ENCODE data around the gene APOA1. TPM values are rescaled to one million over a fixed set of nuclear protein-coding genes. Genes with fewer than 3 reads are reported as not detected.
A peak's percentile ranks its signal among the peaks of the same experiment; 100 is the strongest.

APOA1 gene
- total and polyA plus RNA-seq, 2 donors (not counting 1 experiment from before 2014, with no cell fraction given): 0.46 TPM; not detected in 1

GRCh38 chr11:116788534-116788933, 48.9 kb downstream of the APOA1 start:
- Histone ChIP-seq H3K9ac (ENCODE audit: low read length) (peak overlapping the region; percentile 88), H3K27ac (ENCODE audit: low read length in 2 of 2) (peak overlapping the region; percentile 47 to 82), H3K9me3 (ENCODE audit: control extremely low read depth in 1 of 3, control insufficient read depth in 2 of 3, insufficient read depth in 1 of 3, low read length in 2 of 3) (no peaks in the 10 kb centered on the region), H4K20me1 (ENCODE audit: control insufficient read depth, insufficient read depth, low read length, poor library complexity, severe bottlenecking) (no peaks in the 10 kb centered on the region), H3K79me2 (ENCODE audit: control insufficient read depth, insufficient read depth, low read length) (peaks cover 34% of the 10 kb centered on the region), H3K4me3 (ENCODE audit: control extremely low read depth in 1 of 5, extremely low read depth in 1 of 5, insufficient read depth in 1 of 5, low read depth in 2 of 5, low read length in 4 of 5) (peak overlapping the region; percentile 69 to 88 (median 81)), H3K27me3 (replicated peaks in 1 of 4; ENCODE audit: control extremely low read depth in 1 of 4, control insufficient read depth in 3 of 4, insufficient read depth in 4 of 4, low read length in 3 of 4) (peaks cover 0 to 10% (median 0%) of the 10 kb centered on the region in 4 experiments), H3K36me3 (replicated peaks in 1 of 2; ENCODE audit: control extremely low read depth in 1 of 2, control insufficient read depth in 1 of 2, extremely low read depth in 1 of 2, insufficient read depth in 2 of 2, low read length in 1 of 2) (peaks cover 4 to 32% of the 10 kb centered on the region in 2 experiments), H3K4me2 (replicated peaks; ENCODE audit: low read depth, low read length, poor library complexity, severe bottlenecking) (peak overlapping the region; percentile 91), H2AFZ (ENCODE audit: insufficient read depth, low read depth, low read length, poor library complexity, severe bottlenecking) (peak overlapping the region; percentile 96), H3K4me1 (ENCODE audit: control insufficient read depth in 2 of 2, insufficient read depth in 2 of 2, low read length in 2 of 2) (peaks cover 22 to 29% of the 10 kb centered on the region in 2 donors)
- H3K4me3 Mint-ChIP-seq: peak overlapping the region; percentile 98
- peak overlapping the region; percentile 98 for H3K27ac Mint-ChIP-seq
- peaks cover 7% of the 10 kb centered on the region for H3K27me3 Mint-ChIP-seq
- DNase-seq (no peak), ATAC-seq (ENCODE audit: low read depth) (no peak)
- ChIA-PET POLR2A (interaction anchor here (1.9 to 2.3 kb wide), 2 partner anchors 14 to 16 kb away, joined by 6 to 11 read pairs; partner anchors contain the start of gene BUD13), CTCF (interaction anchor here (1.3 to 7.1 kb wide), 4 partner anchors 48 to 439 kb away, joined by 5 to 80 read pairs (median 28); partner anchors contain the start of gene APOA1)
- WGBS (ENCODE audit: insufficient coverage): no CpG with 5 or more reads among the region's 4 CpGs
- intact Hi-C loops (cut with micrococcal nuclease): loop anchor here (1.0 to 5.0 kb wide), 4 partner anchors 15 to 539 kb away; partner anchors contain the start of genes CEP164, PCSK7, RNF214 and SIDT2
- peaks cover 37% of the 10 kb centered on the region for H3K4me1 Mint-ChIP-seq
- no peak for TF ChIP-seq EZH2 (IDR thresholded peaks at IDR 0.05; ENCODE audit: borderline replicate concordance, insufficient read depth, low read depth, low read length, poor library complexity, severe bottlenecking)
- no peak for TF ChIP-seq CTCF (IDR thresholded peaks at IDR 0.05)
- no peaks in the 10 kb centered on the region for H3K9me3 Mint-ChIP-seq (ENCODE audit: insufficient read depth)
